WTC11 (cell line): ENCODE results near the gene QARS1. TPM values are rescaled to one million over a fixed set of nuclear protein-coding genes. Genes with fewer than 3 reads are reported as not detected.

ENCODE experiments used
- ATAC-seq: fragments of 200-7000 bp; cut with Tn5 transposase; 2 replicates; pipeline ENCODE4 v1.10.0; 2021; ENCODE audit warnings: mild to moderate bottlenecking, moderate library complexity
- CTCF ChIA-PET: fragments of 300-600 bp; sonication (Branson Sonifier 250); formaldehyde crosslinking; loops from one replicate; lab custom pipeline; 2021; ENCODE audit warnings: antibody characterized with exemption; lab: Charles Lee
- POLR2A ChIA-PET: fragments of 350-600 bp; sonication (Branson Sonifier 250); formaldehyde crosslinking; loops from one replicate; lab custom pipeline; 2021; ENCODE audit warnings: antibody characterized with exemption; lab: Charles Lee
- DNase-seq: peaks from one replicate; pipeline ENCODE4 v3.0.0; 2021; ENCODE audit warnings: low spot score
- H3K27ac Mint-ChIP-seq: 2 replicates; pipeline ENCODE4 v1.8.0; 2021; ENCODE audit warnings: mixed read lengths
- H3K27me3 Mint-ChIP-seq: 2 replicates; pipeline ENCODE4 v1.8.0; 2021; ENCODE audit warnings: low read depth, mild to moderate bottlenecking, moderate library complexity, mixed read lengths
- H3K36me3 Mint-ChIP-seq: 2 replicates; pipeline ENCODE4 v1.8.0; 2021; ENCODE audit warnings: mixed read lengths
- H3K4me1 Mint-ChIP-seq: 2 replicates; pipeline ENCODE4 v1.8.0; 2022; ENCODE audit warnings: mixed read lengths
- H3K4me3 Mint-ChIP-seq: 2 replicates; pipeline ENCODE4 v1.8.0; 2021; ENCODE audit warnings: mild to moderate bottlenecking, moderate library complexity, mixed read lengths
- H3K9me3 Mint-ChIP-seq: 2 replicates; pipeline ENCODE4 v1.8.0; 2021; ENCODE audit warnings: mixed read lengths
- ARID4B ChIP-seq: sonication (generic); formaldehyde crosslinking; IDR thresholded peaks from 2 replicates; pipeline ENCODE4 v1.8.0; 2023; ENCODE audit warnings: missing genetic modification reagents, mild to moderate bottlenecking, borderline replicate concordance
- CTCF ChIP-seq: fragments of 200-600 bp; IDR thresholded peaks from 2 replicates; pipeline ENCODE4 v1.8.0; 2022; ENCODE audit warnings: antibody characterized with exemption
- EMX1 ChIP-seq: fragments of 250-450 bp; sonication (Bioruptor Pico); IDR thresholded peaks from 2 replicates; pipeline ENCODE4 v1.8.0; 2021; ENCODE audit warnings: mild to moderate bottlenecking
- FOXP4 ChIP-seq: sonication (generic); formaldehyde crosslinking; IDR thresholded peaks from 2 replicates; pipeline ENCODE4 v1.8.0; 2022; ENCODE audit warnings: mild to moderate bottlenecking, missing genetic modification reagents
- JUN ChIP-seq: sonication (generic); formaldehyde crosslinking; IDR thresholded peaks from 2 replicates; pipeline ENCODE4 v1.8.0; 2023; ENCODE audit warnings: mild to moderate bottlenecking, missing genetic modification reagents
- MAX ChIP-seq: sonication (generic); formaldehyde crosslinking; IDR thresholded peaks from 2 replicates; pipeline ENCODE4 v1.8.0; 2022; ENCODE audit warnings: mild to moderate bottlenecking, missing genetic modification reagents
- MYBL2 ChIP-seq: sonication (generic); formaldehyde crosslinking; IDR thresholded peaks from 2 replicates; pipeline ENCODE4 v1.8.1; 2023; ENCODE audit warnings: mild to moderate bottlenecking, moderate library complexity, missing genetic modification reagents
- NFATC4 ChIP-seq: fragments of 250-450 bp; sonication (Bioruptor Pico); IDR thresholded peaks from 2 replicates; pipeline ENCODE4 v1.9.0; 2021; ENCODE audit warnings: mild to moderate bottlenecking
- NFYB ChIP-seq: sonication (generic); formaldehyde crosslinking; conservative IDR thresholded peaks from 2 replicates; pipeline ENCODE4 v1.8.0; 2022; ENCODE audit warnings: low read depth, missing genetic modification reagents
- NR1H2 ChIP-seq: sonication (generic); formaldehyde crosslinking; IDR thresholded peaks from 2 replicates; pipeline ENCODE4 v1.9.0; 2021; ENCODE audit warnings: mild to moderate bottlenecking, moderate library complexity, missing genetic modification reagents
- PRRX2 ChIP-seq: fragments of 250-450 bp; sonication (Bioruptor Pico); IDR thresholded peaks from 2 replicates; pipeline ENCODE4 v1.8.0; 2021; ENCODE audit warnings: mild to moderate bottlenecking
- STAT6 ChIP-seq: sonication (generic); formaldehyde crosslinking; conservative IDR thresholded peaks from 2 replicates; pipeline ENCODE4 v1.8.1; 2023; ENCODE audit warnings: mild to moderate bottlenecking, low read depth, missing genetic modification reagents, moderate library complexity
- USF1 ChIP-seq: sonication (generic); formaldehyde crosslinking; IDR thresholded peaks from 2 replicates; pipeline ENCODE4 v1.8.0; 2022; ENCODE audit warnings: mild to moderate bottlenecking, missing genetic modification reagents
- ZNF396 ChIP-seq: fragments of 250-450 bp; sonication (Bioruptor Pico); IDR thresholded peaks from 2 replicates; pipeline ENCODE4 v1.8.0; 2021; ENCODE audit warnings: mild to moderate bottlenecking, moderate library complexity, borderline replicate concordance
- ZNF425 ChIP-seq: fragments of 250-450 bp; sonication (Bioruptor Pico); conservative IDR thresholded peaks from 2 replicates; pipeline ENCODE4 v1.9.0; 2021; ENCODE audit warnings: mild to moderate bottlenecking
- ZNF532 ChIP-seq: fragments of 250-450 bp; sonication (Bioruptor Pico); IDR thresholded peaks from 2 replicates; pipeline ENCODE4 v1.9.0; 2021; ENCODE audit warnings: mild to moderate bottlenecking, borderline replicate concordance
- total RNA-seq: library from RNA; stranded (reverse); gene quantifications from 3 replicates; pipeline ENCODE4 v1.2.3, GENCODE V29; 2021

QARS1 gene
- total RNA-seq, 1 experiment from 2014 or later, result 471 TPM

GRCh38 chr3:49076116-49076515 is 28.4 kb downstream of the QARS1 start:
- ChIA-PET CTCF (no interaction called here), POLR2A (no interaction called here)
- H3K27ac Mint-ChIP-seq, result no peak overlapping the region
- no peak overlapping the region for H3K4me3 Mint-ChIP-seq
- TF ChIP-seq ZNF425 (CRISPR knock-in tag), result no peak
- no peak for TF ChIP-seq NFATC4 (CRISPR knock-in tag)
- no peak for TF ChIP-seq USF1 (CRISPR knock-in tag)
- no peaks in the 10 kb centered on the region for H3K9me3 Mint-ChIP-seq
- peaks cover 54% of the 10 kb centered on the region for H3K36me3 Mint-ChIP-seq
- no peaks in the 10 kb centered on the region for H3K4me1 Mint-ChIP-seq
- ATAC-seq (no peak), DNase-seq (no peak)
- H3K27me3 Mint-ChIP-seq, result no peaks in the 10 kb centered on the region

- H3K27ac Mint-ChIP-seq, result no peak overlapping the region
- no peaks in the 10 kb centered on the region for H3K27me3 Mint-ChIP-seq
- H3K9me3 Mint-ChIP-seq, result no peaks in the 10 kb centered on the region
- no peaks in the 10 kb centered on the region for H3K4me1 Mint-ChIP-seq
- ChIA-PET CTCF (interaction anchor here (0.7 to 0.9 kb wide), 2 partner anchors 70 to 507 kb away, joined by 3 read pairs; no protein-coding TSS in a partner anchor), POLR2A (no interaction called here)
- no peak overlapping the region for H3K4me3 Mint-ChIP-seq
- peaks cover 47% of the 10 kb centered on the region for H3K36me3 Mint-ChIP-seq
- ATAC-seq (no peak), DNase-seq (no peak)
- TF ChIP-seq MYBL2 (CRISPR knock-in tag) (no peak), ZNF396 (CRISPR knock-in tag) (no peak), PRRX2 (no peak), JUN (CRISPR knock-in tag) (no peak), NFYB (CRISPR knock-in tag) (no peak), CTCF (no peak), MAX (CRISPR knock-in tag) (no peak), EMX1 (CRISPR knock-in tag) (no peak), FOXP4 (CRISPR knock-in tag) (no peak), ZNF532 (CRISPR knock-in tag) (no peak), NR1H2 (CRISPR knock-in tag) (no peak), ARID4B (CRISPR knock-in tag) (no peak), STAT6 (no peak)
Observed at GRCh38 chr3:49058011-49058410, 46.5 kb downstream of the QARS1 start.
